HG03457 (cell line): ENCODE measurements around the gene BBLN.
"Not testable (repeated sequence)": the region's sequence is repeated elsewhere in the genome, so short reads cannot be mapped to it uniquely, and the experiment has no call there.

ENCODE experiments used
- ATAC-seq: cut with Tn5 transposase; IDR thresholded peaks from one replicate; pipeline ENCODE4 v1.9.1; 2021; ENCODE audit warnings: moderate number of reproducible peaks; ENCODE audit not compliant: unreplicated experiment

Gene BBLN

GRCh38 chr9:128162215-128163026, 2.4 kb downstream of the BBLN start:
- ATAC-seq, result no peak

GRCh38 chr9:128163027-128163515, 3.0 kb downstream of the BBLN start:
- ATAC-seq, result no peak

- no peak for ATAC-seq
Measured at GRCh38 chr9:128163523-128164306, 3.6 kb downstream of the BBLN start.

GRCh38 chr9:128164307-128164885, 4.3 kb downstream of the BBLN start:
- no peak for ATAC-seq

- ATAC-seq, result no peak
Measured at GRCh38 chr9:128166169-128166568, 6.1 kb downstream of the BBLN start.

- ATAC-seq, result no peak
Measured at GRCh38 chr9:128167209-128167608, 7.1 kb downstream of the BBLN start.

- ATAC-seq, result no peak
Measured at GRCh38 chr9:128168731-128169308, 8.8 kb downstream of the BBLN start.

- ATAC-seq, result no peak
Measured at GRCh38 chr9:128169492-128169891, 9.4 kb downstream of the BBLN start.

GRCh38 chr9:128169925-128170324, 9.9 kb downstream of the BBLN start:
- ATAC-seq, result no peak

GRCh38 chr9:128174062-128174461, 14.0 kb downstream of the BBLN start:
- ATAC-seq, result no peak

- no peak for ATAC-seq
Measured at GRCh38 chr9:128175102-128175563, 15.1 kb downstream of the BBLN start.

GRCh38 chr9:128175726-128176125, 15.7 kb downstream of the BBLN start:
- ATAC-seq, result no peak

GRCh38 chr9:128178806-128179431, 18.9 kb downstream of the BBLN start:
- no peak for ATAC-seq

- ATAC-seq, result no peak
Measured at GRCh38 chr9:128180001-128180400, 19.9 kb downstream of the BBLN start.

GRCh38 chr9:128180447-128180846, 20.4 kb downstream of the BBLN start:
- ATAC-seq, result no peak

- not testable (repeated sequence) for ATAC-seq
Measured at GRCh38 chr9:128181480-128181879, 21.4 kb downstream of the BBLN start.

- ATAC-seq, result no peak
Measured at GRCh38 chr9:128182893-128183588, 23.0 kb downstream of the BBLN start.

- no peak for ATAC-seq
Measured at GRCh38 chr9:128185979-128186965, 26.2 kb downstream of the BBLN start.

GRCh38 chr9:128187361-128187760, 27.3 kb downstream of the BBLN start:
- ATAC-seq, result no peak
